Neural cell (in vitro differentiated cells): ENCODE measurements around the gene CHRNA9.

Experiments
- CTCF ChIP-seq: fragments of 450-650 bp; IDR thresholded peaks from 2 replicates; pipeline ENCODE4 v1.5.1; 2014; ENCODE audit warnings: antibody characterized with exemption, mild to moderate bottlenecking, moderate library complexity; ENCODE audit not compliant: poor library complexity, severe bottlenecking
- EZH2 ChIP-seq: fragments of 200-600, 300-800 bp; shearing (Covaris generic), sonication (generic); IDR thresholded peaks from 2 replicates; pipeline ENCODE4 v1.6.1; 2014; ENCODE audit warnings: antibody characterized with exemption, low read length, borderline replicate concordance, mild to moderate bottlenecking; ENCODE audit not compliant: insufficient read depth, poor library complexity, severe bottlenecking
- MXI1 ChIP-seq: fragments of 450-650 bp; conservative IDR thresholded peaks from 2 replicates; pipeline ENCODE4 v1.6.1; 2014; ENCODE audit warnings: antibody characterized with exemption, mild to moderate bottlenecking; ENCODE audit not compliant: poor library complexity, severe bottlenecking
- POLR2AphosphoS5 ChIP-seq: IDR thresholded peaks from 2 replicates; pipeline ENCODE4 v1.6.1; 2012

- TF ChIP-seq CTCF (no peak), POLR2AphosphoS5 (no peak), EZH2 (no peak), MXI1 (no peak)
Measured at GRCh38 chr4:40308528-40309122, 26.5 kb upstream of the CHRNA9 start.
